Naive thymus-derived CD8-positive, alpha-beta T cell (primary cell): ENCODE measurements around the gene DROSHA. TPM values are rescaled to one million over a fixed set of nuclear protein-coding genes. Genes with fewer than 3 reads are reported as not detected.

Experiments used
- ATAC-seq, 2 donors: fragments of 150-1000 bp; cut with Tn5 transposase in 1 of 2; sonication (Bioruptor Pico), chemical (Tn5 transposase) in 1 of 2; 1 replicate in 1 of 2; 2 replicates in 1 of 2; pipeline ENCODE4 v1.10.0; 2021; ENCODE audit warnings: mild to moderate bottlenecking in 2 of 2, moderate library complexity in 2 of 2
- POLR2A ChIA-PET: fragments of 350-600 bp; sonication (Branson Sonifier 250); formaldehyde crosslinking; loops from one replicate; lab custom pipeline; 2021; ENCODE audit warnings: antibody characterized with exemption; lab: Charles Lee
- DNase-seq, 10 donors: peaks; one replicate each; pipeline versions ENCODE4 v3.0.0 to v3.0.0-alpha.2; 2020 to 2022
- H3K27ac Mint-ChIP-seq, 10 donors: one replicate each; pipeline ENCODE4 v1.8.0; 2020 to 2022; ENCODE audit warnings: mild to moderate bottlenecking in 10 of 10, mixed read lengths in 10 of 10, moderate library complexity in 4 of 10, inconsistent platforms in 1 of 10
- H3K27me3 Mint-ChIP-seq, 5 donors: one replicate each; pipeline ENCODE4 v1.8.0; 2021 to 2022; ENCODE audit warnings: mixed read lengths in 5 of 5
- H3K36me3 Mint-ChIP-seq, 3 donors: one replicate each; pipeline ENCODE4 v1.8.0; 2020 to 2022; ENCODE audit warnings: mixed read lengths in 3 of 3, mild to moderate bottlenecking in 2 of 3, inconsistent platforms in 1 of 3
- H3K4me1 Mint-ChIP-seq, 4 donors: one replicate each; pipeline ENCODE4 v1.8.0; 2021 to 2022; ENCODE audit warnings: mixed read lengths in 4 of 4
- H3K4me3 Mint-ChIP-seq, 10 donors: one replicate each; pipeline ENCODE4 v1.8.0; 2020 to 2022; ENCODE audit warnings: mild to moderate bottlenecking in 10 of 10, mixed read lengths in 10 of 10, moderate library complexity in 6 of 10, inconsistent platforms in 1 of 10
- H3K9me3 Mint-ChIP-seq, 9 donors: one replicate each; pipeline ENCODE4 v1.8.0; 2020 to 2022; ENCODE audit warnings: mixed read lengths in 9 of 9, mild to moderate bottlenecking in 3 of 9, inconsistent platforms in 1 of 9, moderate library complexity in 1 of 9
- polyA plus RNA-seq, 3 donors: library from polyadenylated mRNA; unstranded; fragments of 300-500 nt; fragmentation: Illumina TruSeq; gene quantifications; one replicate each; pipeline ENCODE4 v1.2.3, GENCODE V29; 2021
- total RNA-seq, 8 experiments: library from RNA in 2 of 8; stranded (reverse) in 2 of 8; gene quantifications; one replicate each; pipeline ENCODE4 v1.2.3 and lab custom pipeline; 2021 to 2026

The DROSHA gene
- total and polyA plus RNA-seq, 5 experiments from 2014 or later, result 13.5 to 72.7 (median 25.0) TPM

DNA sequence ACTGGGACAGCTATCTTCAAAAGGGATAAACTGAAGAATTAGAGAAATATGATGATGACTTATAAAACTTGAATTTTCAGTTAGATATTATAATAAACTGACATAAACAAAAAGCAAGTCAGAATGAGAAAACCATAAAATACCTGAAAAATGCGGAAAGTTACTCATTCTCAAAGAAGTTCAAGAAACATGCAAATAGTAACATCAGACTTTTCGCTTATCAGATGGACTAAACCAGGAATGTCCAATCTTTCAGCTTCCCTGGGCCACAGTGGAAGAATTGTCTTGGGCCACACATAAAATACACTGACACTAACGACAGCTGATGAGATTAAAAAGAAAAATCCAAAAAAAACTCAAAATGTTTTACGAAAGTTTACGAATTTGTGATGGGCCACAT is 53.9 kb downstream of the DROSHA start:
- no peak for DNase-seq
- Mint-ChIP-seq H3K27me3 (no peaks in the 10 kb centered on the region), H3K9me3 (no peaks in the 10 kb centered on the region), H3K27ac (no peak overlapping the region), H3K4me1 (peaks cover 0 to 5% (median 3%) of the 10 kb centered on the region in 4 donors), H3K36me3 (peaks cover 26 to 68% (median 57%) of the 10 kb centered on the region in 3 donors), H3K4me3 (no peak overlapping the region)
- POLR2A ChIA-PET, result no interaction called here
- no peak for ATAC-seq

GRCh38 chr5:31477516-31477915 is 54.4 kb downstream of the DROSHA start:
- H3K9me3 Mint-ChIP-seq, result no peaks in the 10 kb centered on the region
- H3K27me3 Mint-ChIP-seq, result no peaks in the 10 kb centered on the region
- no peak overlapping the region for H3K27ac Mint-ChIP-seq
- peaks cover 0 to 6% (median 3%) of the 10 kb centered on the region in 4 donors for H3K4me1 Mint-ChIP-seq
- H3K36me3 Mint-ChIP-seq, result peaks cover 31 to 72% (median 60%) of the 10 kb centered on the region in 3 donors
- H3K4me3 Mint-ChIP-seq, result no peak overlapping the region
- ATAC-seq (no peak), DNase-seq (no peak)
- POLR2A ChIA-PET, result no interaction called here

DNA sequence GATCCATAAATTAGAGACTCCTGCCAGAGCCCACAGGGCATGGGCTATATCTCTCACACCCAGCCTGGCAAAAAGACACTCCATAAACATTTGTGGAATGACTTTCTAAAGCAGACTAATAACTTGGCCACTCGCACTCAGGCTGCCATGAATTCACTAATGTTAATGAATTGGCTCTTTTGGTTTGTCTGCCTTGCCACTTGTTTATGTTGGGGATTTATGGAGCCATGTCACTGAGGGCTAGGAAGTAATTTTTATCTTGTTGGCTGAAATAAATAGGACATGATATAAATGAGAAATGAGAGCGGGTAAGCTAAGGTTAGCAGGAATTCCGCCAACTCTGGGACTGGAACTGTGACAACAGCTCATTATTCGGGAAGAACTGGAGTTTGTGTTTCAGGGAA is 55.2 kb downstream of the DROSHA start:
- Mint-ChIP-seq H3K27ac (no peak overlapping the region), H3K4me1 (peaks cover 0 to 6% (median 4%) of the 10 kb centered on the region in 4 donors), H3K27me3 (no peaks in the 10 kb centered on the region), H3K36me3 (peaks cover 25 to 71% (median 57%) of the 10 kb centered on the region in 3 donors), H3K9me3 (no peaks in the 10 kb centered on the region), H3K4me3 (no peak overlapping the region)
- ATAC-seq, result no peak
- POLR2A ChIA-PET, result no interaction called here
- no peak for DNase-seq

DNA sequence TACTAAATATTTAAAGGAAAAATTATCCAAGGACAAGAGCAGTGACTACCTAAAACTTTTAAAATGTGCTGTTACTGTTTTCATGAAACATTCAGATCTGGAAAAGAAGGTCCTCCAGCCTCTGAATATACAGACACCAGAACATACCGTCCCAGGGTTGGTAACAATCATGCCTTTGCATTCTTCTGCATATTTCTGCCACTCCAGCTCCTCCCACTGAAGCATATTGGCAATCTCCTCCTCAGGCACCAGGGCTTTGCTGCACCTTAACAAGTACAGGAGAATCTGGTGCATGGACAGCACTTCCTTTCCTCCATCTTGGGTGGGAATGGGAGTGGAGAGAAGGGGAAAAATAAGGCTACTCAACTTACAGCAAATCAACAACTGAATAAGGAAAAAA is 60.0 kb downstream of the DROSHA start:
- no peak for DNase-seq
- Mint-ChIP-seq H3K27me3 (no peaks in the 10 kb centered on the region), H3K27ac (peak overlapping the region in 1 of 10 donors; percentile 61), H3K4me1 (peaks cover 0 to 5% (median 2%) of the 10 kb centered on the region in 4 donors), H3K36me3 (peaks cover 24 to 68% (median 65%) of the 10 kb centered on the region in 3 donors), H3K9me3 (peaks cover 0 to 2% (median 0%) of the 10 kb centered on the region in 9 donors), H3K4me3 (no peak overlapping the region)
- POLR2A ChIA-PET, result no interaction called here
- ATAC-seq, result no peak

- Mint-ChIP-seq H3K9me3 (peaks cover 0 to 3% (median 1%) of the 10 kb centered on the region in 9 donors), H3K4me3 (no peak overlapping the region), H3K4me1 (peaks cover 0 to 5% (median 2%) of the 10 kb centered on the region in 4 donors), H3K36me3 (peaks cover 25 to 75% (median 72%) of the 10 kb centered on the region in 3 donors), H3K27me3 (no peaks in the 10 kb centered on the region), H3K27ac (no peak overlapping the region)
- POLR2A ChIA-PET, result no interaction called here
- DNase-seq (no peak), ATAC-seq (no peak)
Observed at GRCh38 chr5:31471040-31471439, 60.9 kb downstream of the DROSHA start.

DNA sequence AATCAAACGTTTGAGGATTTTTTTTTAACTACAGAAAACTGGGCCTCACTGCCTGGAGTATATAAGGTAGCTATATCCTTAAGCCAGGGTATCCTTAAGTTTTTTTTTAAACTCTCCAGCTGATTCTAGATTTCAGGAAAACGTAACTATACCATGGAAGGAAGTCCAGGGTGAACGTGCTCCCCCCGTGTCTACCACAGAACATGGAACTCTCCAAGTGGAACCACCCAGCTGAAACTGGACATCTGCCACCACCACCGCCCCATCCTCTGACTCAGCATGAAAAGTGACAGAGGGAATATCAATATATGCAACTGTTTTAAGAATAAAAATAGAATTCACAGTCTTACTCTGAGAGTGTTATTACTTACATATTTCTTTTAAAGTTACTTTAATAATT is 61.3 kb downstream of the DROSHA start:
- ATAC-seq, result no peak
- H3K9me3 Mint-ChIP-seq, result peaks cover 0 to 6% (median 4%) of the 10 kb centered on the region in 9 donors
- POLR2A ChIA-PET, result no interaction called here
- no peak for DNase-seq
- H3K27ac Mint-ChIP-seq, result no peak overlapping the region
- H3K4me3 Mint-ChIP-seq, result no peak overlapping the region
- no peaks in the 10 kb centered on the region for H3K27me3 Mint-ChIP-seq
- H3K4me1 Mint-ChIP-seq, result peaks cover 0 to 4% (median 2%) of the 10 kb centered on the region in 4 donors
- H3K36me3 Mint-ChIP-seq, result peaks cover 27 to 77% (median 73%) of the 10 kb centered on the region in 3 donors

GRCh38 chr5:31469886-31470285 is 62.0 kb downstream of the DROSHA start:
- H3K9me3 Mint-ChIP-seq, result peaks cover 0 to 12% (median 7%) of the 10 kb centered on the region in 9 donors
- DNase-seq (no peak), ATAC-seq (no peak)
- no peak overlapping the region for H3K4me3 Mint-ChIP-seq
- POLR2A ChIA-PET, result no interaction called here
- peaks cover 30 to 78% (median 76%) of the 10 kb centered on the region in 3 donors for H3K36me3 Mint-ChIP-seq
- no peaks in the 10 kb centered on the region for H3K27me3 Mint-ChIP-seq
- no peak overlapping the region for H3K27ac Mint-ChIP-seq
- H3K4me1 Mint-ChIP-seq, result peaks cover 0 to 3% (median 1%) of the 10 kb centered on the region in 4 donors

GRCh38 chr5:31469466-31469865 is 62.4 kb downstream of the DROSHA start:
- no peak for DNase-seq
- no peak overlapping the region for H3K4me3 Mint-ChIP-seq
- peaks cover 0 to 3% (median 1%) of the 10 kb centered on the region in 4 donors for H3K4me1 Mint-ChIP-seq
- no peaks in the 10 kb centered on the region for H3K27me3 Mint-ChIP-seq
- POLR2A ChIA-PET, result no interaction called here
- ATAC-seq, result no peak
- no peak overlapping the region for H3K27ac Mint-ChIP-seq
- H3K36me3 Mint-ChIP-seq, result peaks cover 32 to 80% (median 78%) of the 10 kb centered on the region in 3 donors
- peaks cover 0 to 16% (median 7%) of the 10 kb centered on the region in 9 donors for H3K9me3 Mint-ChIP-seq

GRCh38 chr5:31465291-31465690 is 66.6 kb downstream of the DROSHA start:
- ATAC-seq (no peak), DNase-seq (no peak)
- Mint-ChIP-seq H3K27ac (no peak overlapping the region), H3K4me3 (no peak overlapping the region), H3K27me3 (no peaks in the 10 kb centered on the region), H3K9me3 (peaks cover 9 to 54% (median 24%) of the 10 kb centered on the region in 9 donors), H3K36me3 (peaks cover 53 to 95% (median 93%) of the 10 kb centered on the region in 3 donors), H3K4me1 (no peaks in the 10 kb centered on the region)
- POLR2A ChIA-PET, result no interaction called here

DNA sequence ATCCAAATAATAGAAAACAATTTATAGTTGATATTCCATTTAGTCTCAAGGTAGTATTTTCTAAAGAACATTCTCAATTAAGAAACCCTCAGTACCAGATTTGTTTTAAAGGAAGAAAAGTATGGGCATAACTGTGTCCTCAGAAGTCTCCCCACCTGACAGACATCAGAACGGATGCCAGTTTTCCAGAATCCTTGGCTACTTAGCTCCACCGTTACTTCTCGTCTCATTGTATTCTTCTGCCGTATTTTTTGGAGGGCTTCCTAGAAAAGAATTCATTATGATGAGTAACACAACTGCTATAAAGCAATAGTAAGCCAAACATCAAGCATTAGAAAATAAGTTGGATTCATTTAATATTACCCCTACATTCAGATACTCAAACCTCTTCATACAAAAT is 67.8 kb downstream of the DROSHA start:
- POLR2A ChIA-PET, result no interaction called here
- ATAC-seq, result no peak
- Mint-ChIP-seq H3K36me3 (peaks cover 64 to 96% (median 93%) of the 10 kb centered on the region in 3 donors), H3K4me1 (no peaks in the 10 kb centered on the region), H3K27me3 (no peaks in the 10 kb centered on the region), H3K9me3 (peaks cover 18 to 64% (median 28%) of the 10 kb centered on the region in 9 donors), H3K27ac (no peak overlapping the region), H3K4me3 (no peak overlapping the region)
- no peak for DNase-seq

DNA sequence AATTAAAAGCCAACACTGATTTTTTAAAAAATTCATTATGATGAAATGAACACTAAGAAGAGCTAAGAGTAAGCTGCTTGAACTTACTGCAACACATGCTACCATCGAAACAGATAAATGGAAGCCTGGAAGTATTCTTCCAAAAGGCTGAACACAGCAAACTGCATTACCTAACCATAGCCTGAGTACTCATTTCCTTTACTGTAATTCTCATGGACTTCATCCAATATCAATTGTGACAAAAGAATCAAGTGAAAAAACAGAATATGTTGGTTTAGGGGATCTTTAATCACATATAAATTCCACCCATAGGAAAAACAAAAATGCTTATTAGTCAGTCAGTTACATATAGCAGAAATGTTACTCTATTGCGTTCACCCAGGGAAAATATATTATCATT is 68.5 kb downstream of the DROSHA start:
- Mint-ChIP-seq H3K9me3 (peaks cover 18 to 64% (median 28%) of the 10 kb centered on the region in 9 donors), H3K27me3 (no peaks in the 10 kb centered on the region), H3K4me1 (no peaks in the 10 kb centered on the region), H3K4me3 (no peak overlapping the region), H3K27ac (no peak overlapping the region), H3K36me3 (peaks cover 70 to 94% (median 92%) of the 10 kb centered on the region in 3 donors)
- ATAC-seq (no peak), DNase-seq (no peak)
- POLR2A ChIA-PET, result no interaction called here

DNA sequence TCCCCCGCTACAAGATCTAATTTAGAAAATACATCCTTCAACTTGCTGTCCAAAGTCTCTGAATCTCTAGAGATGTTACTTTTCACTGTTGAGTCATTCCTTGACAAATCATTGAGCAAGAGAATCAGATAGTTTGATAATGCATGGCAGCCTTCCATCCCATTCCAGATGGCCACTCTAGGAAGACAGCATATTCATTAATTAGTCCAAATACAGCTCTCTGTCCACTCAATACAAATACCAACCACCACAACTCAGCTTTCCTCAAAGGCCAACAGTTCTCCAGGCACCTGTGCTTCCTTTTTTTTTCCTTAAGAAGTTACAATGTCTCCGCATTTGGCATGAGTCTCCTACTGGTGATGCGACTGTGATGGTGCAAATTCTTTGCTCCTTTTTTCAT is 72.3 kb downstream of the DROSHA start:
- Mint-ChIP-seq H3K4me1 (no peaks in the 10 kb centered on the region), H3K36me3 (peaks cover 74 to 90% (median 88%) of the 10 kb centered on the region in 3 donors), H3K27me3 (no peaks in the 10 kb centered on the region), H3K27ac (no peak overlapping the region), H3K4me3 (no peak overlapping the region), H3K9me3 (peaks cover 9 to 78% (median 33%) of the 10 kb centered on the region in 9 donors)
- POLR2A ChIA-PET, result no interaction called here
- ATAC-seq, result no peak
- no peak for DNase-seq

DNA sequence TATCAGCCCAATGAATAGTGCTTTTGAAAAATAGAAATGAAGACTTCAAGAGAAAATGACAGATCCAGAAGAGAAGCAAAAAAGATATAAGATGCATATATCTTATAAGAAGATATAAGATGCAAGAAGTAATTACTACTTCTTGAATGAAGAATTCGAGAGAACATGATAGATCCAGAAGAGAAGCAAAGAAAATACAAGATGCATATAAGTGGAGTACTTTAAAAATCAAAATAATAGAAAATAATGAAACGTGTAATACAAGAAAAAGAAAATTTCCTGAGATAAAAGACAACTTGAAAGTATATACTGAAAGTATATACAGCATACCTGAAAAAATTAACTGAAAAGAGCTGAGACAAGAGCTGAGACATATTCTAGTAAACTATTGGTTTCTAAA is 76.7 kb downstream of the DROSHA start:
- DNase-seq, result no peak
- Mint-ChIP-seq H3K27ac (peak overlapping the region in 1 of 10 donors; percentile 18), H3K4me1 (peaks cover 0 to 4% (median 2%) of the 10 kb centered on the region in 4 donors), H3K9me3 (peaks cover 0 to 38% (median 20%) of the 10 kb centered on the region in 9 donors), H3K27me3 (no peaks in the 10 kb centered on the region), H3K4me3 (no peak overlapping the region), H3K36me3 (peaks cover 51 to 81% (median 75%) of the 10 kb centered on the region in 3 donors)
- POLR2A ChIA-PET, result no interaction called here
- no peak for ATAC-seq

DNA sequence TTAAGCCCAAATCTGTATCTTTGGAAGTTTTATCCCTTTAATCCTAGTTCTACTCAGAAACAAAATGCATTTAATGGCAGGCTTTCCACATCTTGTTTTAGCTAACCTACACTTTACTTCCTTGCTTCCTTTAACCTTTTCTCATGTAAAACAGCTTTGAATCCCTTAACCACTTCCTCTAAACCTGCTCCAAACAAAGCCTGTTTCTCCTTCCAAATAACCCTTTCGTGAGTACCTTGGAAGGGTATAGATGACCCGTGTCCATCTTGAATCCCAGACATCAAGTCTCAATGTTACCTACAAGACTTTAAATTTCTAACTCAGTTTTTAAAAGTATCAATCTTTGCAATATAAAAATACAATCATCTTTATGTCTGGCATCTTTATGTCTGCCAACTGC is 78.4 kb downstream of the DROSHA start:
- Mint-ChIP-seq H3K27me3 (no peaks in the 10 kb centered on the region), H3K36me3 (peaks cover 46 to 84% (median 79%) of the 10 kb centered on the region in 3 donors), H3K9me3 (peaks cover 0 to 29% (median 15%) of the 10 kb centered on the region in 9 donors), H3K27ac (peak overlapping the region in 2 of 10 donors; percentile 11 to 56), H3K4me1 (peaks cover 0 to 4% (median 2%) of the 10 kb centered on the region in 4 donors), H3K4me3 (no peak overlapping the region)
- POLR2A ChIA-PET, result no interaction called here
- DNase-seq (no peak), ATAC-seq (no peak)
